GM10266 (cell line): ENCODE measurements around the gene CHST8.

Source experiments
- DNase-seq: peaks from one replicate; pipeline ENCODE4 v3.0.0; 2012; ENCODE audit errors: extremely low spot score
- TF ChIP-seq, protein P1 (sequence below): IDR thresholded peaks from 2 replicates; pipeline ENCODE4 v1.5.1; 2012; ENCODE audit warnings: mild to moderate bottlenecking, low read depth; ENCODE audit not compliant: control insufficient read depth, insufficient read depth; ENCODE audit errors: missing control alignments

CHST8 gene

DNA sequence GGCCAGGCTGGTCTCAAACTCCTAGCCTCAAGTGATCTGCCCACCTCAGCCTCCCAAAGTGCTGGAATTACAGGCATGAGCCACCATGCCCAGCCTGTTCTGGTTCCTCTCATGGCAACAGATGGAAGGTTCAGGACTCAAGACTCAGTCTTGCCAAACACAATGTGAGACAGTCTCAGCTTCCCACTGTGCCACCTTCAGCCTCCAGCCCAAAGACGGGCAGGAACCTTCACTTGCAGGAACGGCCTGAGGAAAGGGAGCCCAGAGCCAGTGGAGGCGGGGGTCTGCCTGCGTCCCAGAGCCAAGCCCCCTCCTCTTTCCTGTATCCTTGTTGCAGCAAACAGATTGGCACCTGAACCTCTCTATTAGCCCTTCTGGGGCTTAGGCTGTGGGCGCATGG lies 2.9 kb upstream of the CHST8 start:
- DNase-seq: no peak
- TF ChIP-seq, protein P1, sequence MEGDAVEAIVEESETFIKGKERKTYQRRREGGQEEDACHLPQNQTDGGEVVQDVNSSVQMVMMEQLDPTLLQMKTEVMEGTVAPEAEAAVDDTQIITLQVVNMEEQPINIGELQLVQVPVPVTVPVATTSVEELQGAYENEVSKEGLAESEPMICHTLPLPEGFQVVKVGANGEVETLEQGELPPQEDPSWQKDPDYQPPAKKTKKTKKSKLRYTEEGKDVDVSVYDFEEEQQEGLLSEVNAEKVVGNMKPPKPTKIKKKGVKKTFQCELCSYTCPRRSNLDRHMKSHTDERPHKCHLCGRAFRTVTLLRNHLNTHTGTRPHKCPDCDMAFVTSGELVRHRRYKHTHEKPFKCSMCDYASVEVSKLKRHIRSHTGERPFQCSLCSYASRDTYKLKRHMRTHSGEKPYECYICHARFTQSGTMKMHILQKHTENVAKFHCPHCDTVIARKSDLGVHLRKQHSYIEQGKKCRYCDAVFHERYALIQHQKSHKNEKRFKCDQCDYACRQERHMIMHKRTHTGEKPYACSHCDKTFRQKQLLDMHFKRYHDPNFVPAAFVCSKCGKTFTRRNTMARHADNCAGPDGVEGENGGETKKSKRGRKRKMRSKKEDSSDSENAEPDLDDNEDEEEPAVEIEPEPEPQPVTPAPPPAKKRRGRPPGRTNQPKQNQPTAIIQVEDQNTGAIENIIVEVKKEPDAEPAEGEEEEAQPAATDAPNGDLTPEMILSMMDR: no peak

DNA sequence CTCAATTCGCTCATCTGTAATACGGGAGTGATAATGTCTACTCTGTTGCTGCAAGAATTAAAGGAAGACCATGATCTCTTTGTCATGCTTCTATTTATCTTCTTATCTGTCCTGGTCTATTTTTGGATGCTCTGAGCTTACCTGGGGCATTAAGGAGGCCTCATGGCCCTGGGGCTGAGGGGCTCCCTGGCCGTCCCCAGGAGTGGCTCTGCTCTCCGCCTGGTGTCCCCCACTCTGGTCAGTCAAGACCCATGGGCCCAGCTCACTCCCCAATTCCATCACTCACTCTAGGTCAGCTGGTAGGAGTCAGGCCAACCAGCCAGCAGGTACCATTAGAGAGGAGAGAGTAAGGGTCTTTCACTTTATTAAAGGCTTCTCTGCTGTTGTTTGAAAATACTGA lies 1.1 kb upstream of the CHST8 start:
- no peak for DNase-seq

DNA sequence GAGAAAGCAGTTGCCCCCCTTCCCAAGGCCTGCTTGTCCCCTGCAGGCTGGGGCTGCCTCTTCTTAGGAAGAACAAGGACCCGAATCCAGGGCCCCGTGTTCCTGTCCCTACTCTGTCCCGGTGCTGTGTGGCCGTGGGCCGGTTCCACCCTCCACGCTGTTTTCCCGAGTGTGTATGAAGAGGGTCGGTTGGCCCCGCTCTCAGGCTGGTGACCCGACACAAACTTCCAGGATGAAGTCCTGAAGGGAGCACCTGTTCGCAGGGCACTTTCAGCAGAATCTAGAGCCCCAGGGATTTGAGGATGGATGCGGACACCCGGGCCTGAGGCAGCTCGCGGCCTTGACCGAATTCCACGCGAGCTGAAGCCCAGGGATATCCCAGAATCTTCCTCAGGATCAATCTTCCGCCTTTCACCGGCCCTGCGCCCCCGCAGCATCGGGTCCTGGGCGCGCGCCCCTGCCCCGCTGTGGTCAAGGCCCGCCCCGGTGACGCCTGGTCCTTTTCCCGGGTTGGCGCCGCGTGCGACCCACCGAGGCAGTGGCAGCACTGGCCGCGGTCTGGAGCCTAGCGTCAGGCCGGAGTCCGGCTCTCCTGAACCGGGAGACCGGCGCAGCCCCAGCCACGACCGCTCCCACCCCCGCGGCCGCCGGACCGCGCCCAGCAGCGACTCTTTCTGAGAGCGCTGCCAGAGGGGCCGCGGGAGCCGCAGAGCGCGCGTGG lies 528 bp upstream of the CHST8 start:
- DNase-seq: no peak
- TF ChIP-seq, protein P1: no peak

More for the DNA sequence above, 1.1 kb upstream of the CHST8 start:
- TF ChIP-seq, protein P1: no peak

DNA sequence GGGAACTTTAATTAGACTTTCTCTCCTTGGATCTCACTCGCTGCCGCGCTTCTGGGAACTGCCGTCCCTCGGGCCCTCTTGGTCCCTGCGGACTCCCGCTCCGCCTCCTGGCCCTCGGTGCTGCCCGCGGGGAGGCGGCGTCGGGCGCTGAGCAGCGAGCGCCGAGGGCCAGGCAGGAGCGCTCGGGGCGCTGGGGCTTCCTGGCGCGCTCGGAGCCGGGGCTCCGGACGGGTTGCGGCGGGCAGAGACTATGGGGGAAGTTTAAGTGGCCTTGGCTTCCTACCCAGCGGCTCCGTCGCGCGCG lies 704 bp downstream of the CHST8 start:
- DNase-seq: peak; percentile 35
- TF ChIP-seq, protein P1: no peak

DNA sequence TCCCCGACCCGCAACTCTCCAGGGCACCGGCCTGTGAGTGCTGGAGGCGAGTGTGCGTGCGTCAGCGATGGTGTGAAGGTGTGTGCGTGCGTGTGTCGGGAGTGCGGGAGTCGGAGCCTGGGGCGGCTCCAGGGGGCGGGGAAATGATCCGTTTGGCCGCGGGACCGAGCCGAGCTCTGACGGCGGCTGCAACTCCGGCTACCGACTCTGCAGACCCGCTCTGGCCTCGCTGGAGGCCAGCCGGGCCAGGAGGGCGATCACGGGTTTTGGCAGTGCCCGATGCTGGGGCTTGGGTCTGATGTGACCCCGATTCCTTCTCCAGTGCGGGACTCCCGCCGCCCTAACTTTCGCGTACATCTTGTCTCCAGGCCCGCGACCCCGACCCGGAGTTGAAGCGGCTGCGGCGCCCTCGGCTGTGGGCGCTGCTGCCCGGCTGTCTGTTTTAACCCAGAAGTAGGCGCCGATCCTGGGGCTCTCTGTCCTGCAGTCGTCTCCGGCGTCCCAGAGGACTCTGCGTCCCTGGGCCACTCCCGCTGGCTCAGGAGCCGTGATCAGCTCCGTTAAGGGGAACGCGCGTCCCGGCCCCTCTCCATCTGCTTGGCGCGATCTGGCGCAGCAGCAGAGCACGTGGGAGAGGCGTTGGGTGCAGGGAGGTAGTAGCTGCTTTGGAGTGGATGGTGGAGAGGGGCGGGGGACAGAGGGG lies 1.2 kb downstream of the CHST8 start:
- TF ChIP-seq, protein P1: no peak
- no peak for DNase-seq

DNA sequence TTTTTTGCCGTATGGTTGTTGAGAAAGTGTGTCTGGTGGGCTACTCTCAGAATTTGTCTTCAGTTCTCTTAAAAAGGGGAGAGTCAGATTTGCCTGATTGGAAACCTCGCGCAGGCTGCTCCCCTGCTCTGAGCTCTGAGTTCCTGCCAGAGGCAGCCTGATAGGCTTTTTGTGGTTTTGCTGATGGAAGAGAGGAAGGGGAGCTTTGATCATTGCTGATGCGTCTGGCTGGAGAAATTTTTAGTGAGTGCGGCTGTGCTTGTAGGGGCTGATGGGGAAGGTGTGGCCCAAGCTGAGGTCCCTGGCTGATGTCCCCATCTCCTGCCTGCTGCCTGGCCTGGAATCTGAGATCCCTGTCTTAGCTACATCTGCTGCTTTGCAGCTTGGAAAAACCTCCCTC lies 2.8 kb downstream of the CHST8 start:
- no peak for DNase-seq
- TF ChIP-seq, protein P1: no peak

DNA sequence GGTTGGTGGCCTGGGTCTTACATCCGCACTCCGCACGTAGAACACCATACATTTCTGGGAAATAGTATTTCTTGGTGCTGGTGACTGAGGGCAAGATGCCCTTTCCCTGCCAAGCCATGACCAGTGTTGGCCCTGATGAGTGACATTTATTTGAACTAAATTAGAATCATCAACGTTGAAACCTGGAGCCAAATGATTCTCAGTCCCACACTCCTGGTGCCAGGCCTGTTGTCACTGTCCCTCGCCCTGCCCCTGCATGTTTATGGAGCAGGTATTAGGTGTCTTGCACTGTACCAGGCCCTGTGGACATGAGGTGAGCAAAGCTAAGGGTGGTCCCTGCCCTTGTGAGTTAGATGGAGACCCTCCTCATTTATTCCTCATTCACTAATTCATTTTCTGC lies 5.8 kb downstream of the CHST8 start:
- TF ChIP-seq, protein P1: no peak
- DNase-seq: no peak
